Prostate gland (tissue), 2 donors: ENCODE results near the gene NECTIN1.

Experiments used
- POLR2A ChIP-seq: fragments of 450-650 bp; IDR thresholded peaks from one replicate; pipeline ENCODE4 v1.6.1; 2016; ENCODE audit warnings: antibody characterized with exemption, mild to moderate bottlenecking
- POLR2AphosphoS5 ChIP-seq: sonication (generic); formaldehyde crosslinking; IDR thresholded peaks from one replicate; pipeline ENCODE4 v1.6.1; 2017; ENCODE audit warnings: antibody characterized with exemption
- TF ChIP-seq, protein P1 (sequence below), 4 experiments: fragments of 200-600 bp in 2 of 4; fragments of 450-650 bp in 2 of 4; sonication (generic) in 2 of 4; IDR thresholded peaks; 1 replicate in 3 of 4; 2 replicates in 1 of 4; pipeline ENCODE4 v1.5.1; 2016 to 2019; ENCODE audit warnings: antibody characterized with exemption in 4 of 4, mild to moderate bottlenecking in 2 of 4, moderate library complexity in 2 of 4

DNA sequence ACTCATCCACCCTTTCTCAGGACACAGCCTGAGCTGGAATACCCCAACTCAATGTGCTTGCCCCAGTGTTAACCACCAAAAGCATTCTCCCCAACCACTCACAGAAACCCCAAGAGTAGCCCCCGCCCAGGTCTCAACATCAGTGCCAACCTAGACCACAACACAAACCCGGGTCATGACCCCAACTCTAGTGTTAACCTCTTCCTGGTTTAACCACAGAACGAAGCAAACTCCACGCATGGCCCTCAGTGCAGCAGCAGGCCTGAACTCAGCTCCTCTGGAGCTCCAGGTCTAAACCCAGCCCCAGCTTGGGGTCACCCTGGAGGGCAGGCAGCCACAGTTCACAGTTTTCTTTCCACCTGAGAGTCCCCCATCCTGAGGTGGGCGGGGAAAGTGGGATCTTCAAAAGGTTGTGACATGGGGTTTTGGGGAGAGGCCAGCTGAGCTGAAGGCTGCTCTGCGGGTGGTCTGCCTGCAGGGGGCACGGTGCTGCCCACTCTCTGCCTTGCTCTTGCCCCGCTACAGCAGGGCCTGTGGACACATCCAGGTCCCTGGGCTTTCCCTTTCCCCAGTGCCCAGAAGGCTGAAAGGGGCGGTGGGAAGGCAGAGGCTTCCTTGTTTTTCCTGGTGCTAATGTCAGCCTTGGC, 37.9 kb downstream of the NECTIN1 start:
- TF ChIP-seq POLR2A (no peak), POLR2AphosphoS5 (no peak)
- TF ChIP-seq, protein P1, sequence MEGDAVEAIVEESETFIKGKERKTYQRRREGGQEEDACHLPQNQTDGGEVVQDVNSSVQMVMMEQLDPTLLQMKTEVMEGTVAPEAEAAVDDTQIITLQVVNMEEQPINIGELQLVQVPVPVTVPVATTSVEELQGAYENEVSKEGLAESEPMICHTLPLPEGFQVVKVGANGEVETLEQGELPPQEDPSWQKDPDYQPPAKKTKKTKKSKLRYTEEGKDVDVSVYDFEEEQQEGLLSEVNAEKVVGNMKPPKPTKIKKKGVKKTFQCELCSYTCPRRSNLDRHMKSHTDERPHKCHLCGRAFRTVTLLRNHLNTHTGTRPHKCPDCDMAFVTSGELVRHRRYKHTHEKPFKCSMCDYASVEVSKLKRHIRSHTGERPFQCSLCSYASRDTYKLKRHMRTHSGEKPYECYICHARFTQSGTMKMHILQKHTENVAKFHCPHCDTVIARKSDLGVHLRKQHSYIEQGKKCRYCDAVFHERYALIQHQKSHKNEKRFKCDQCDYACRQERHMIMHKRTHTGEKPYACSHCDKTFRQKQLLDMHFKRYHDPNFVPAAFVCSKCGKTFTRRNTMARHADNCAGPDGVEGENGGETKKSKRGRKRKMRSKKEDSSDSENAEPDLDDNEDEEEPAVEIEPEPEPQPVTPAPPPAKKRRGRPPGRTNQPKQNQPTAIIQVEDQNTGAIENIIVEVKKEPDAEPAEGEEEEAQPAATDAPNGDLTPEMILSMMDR (IDR thresholded peaks at IDR 0.05): no peak
